HepG2 (cell line): Measurements from ENCODE around the gene PWP2. TPM values are rescaled to one million over a fixed set of nuclear protein-coding genes. Genes with fewer than 3 reads are reported as not detected.
"Not testable (repeated sequence)": the region's sequence is repeated elsewhere in the genome, so short reads cannot be mapped to it uniquely, and the experiment has no call there.

Source experiments
- ATAC-seq: fragments of 200-7000 bp; cut with Tn5 transposase; 3 replicates; pipeline ENCODE4 v1.9.1; 2020; ENCODE audit warnings: mild to moderate bottlenecking, moderate library complexity
- BruUV-seq: library from RNA; stranded (reverse); fragments of 400-500 nt; replicated peaks from 2 replicates; lab custom pipeline; 2021; lab: Mats Ljungman, UMichigan
- CTCF ChIA-PET: fragments of 300-600 bp; formaldehyde crosslinking; extraction: SDS; loops from one replicate; lab custom pipeline; 2021; ENCODE audit warnings: low total read pairs, inconsistent platforms, low intra/inter-chr PET ratio; lab: Yijun Ruan, JAX
- POLR2A ChIA-PET: fragments of 350-600 bp; sonication (Branson Sonifier 250); formaldehyde crosslinking; loops from one replicate; lab custom pipeline; 2020; ENCODE audit warnings: antibody characterized with exemption, inconsistent platforms; lab: Yijun Ruan, JAX
- DNase-seq: peaks from one replicate; pipeline ENCODE4 v3.0.0-alpha.2; 2015; ENCODE audit warnings: low spot score
- FAIRE-seq: peaks from 3 replicates; lab custom pipeline; 2011; peaks lifted over from hg19 to GRCh38; lab: Jason Lieb, UNC
- H2AFZ ChIP-seq: one replicate; pipeline ENCODE4 v1.6.1; 2011; ENCODE audit warnings: low read length, inconsistent platforms
- H3K27ac ChIP-seq: fragments of 300-600 bp; 3 replicates; pipeline ENCODE4 v1.8.0; 2011; ENCODE audit warnings: mixed run types, mild to moderate bottlenecking, mixed read lengths, low read length, inconsistent platforms; ENCODE audit not compliant: insufficient read depth; ENCODE audit errors: extremely low read length
- H3K27me3 ChIP-seq, 2 experiments: fragments of 200-600 bp in 1 of 2; 2 replicates in 1 of 2; 3 replicates in 1 of 2; pipeline versions ENCODE4 v1.6.0 to v1.8.0; 2011; ENCODE audit warnings: low read length in 2 of 2, mild to moderate bottlenecking in 2 of 2, moderate library complexity in 2 of 2, inconsistent platforms in 1 of 2; ENCODE audit not compliant: insufficient read depth in 2 of 2, control insufficient read depth in 1 of 2
- H3K36me3 ChIP-seq, 2 experiments: fragments of 200-600 bp in 1 of 2; replicated peaks in 1 of 2; 2 replicates in 1 of 2; 3 replicates in 1 of 2; pipeline versions ENCODE4 v1.5.1 to v1.8.0; 2011; ENCODE audit warnings: low read length in 2 of 2, inconsistent platforms in 1 of 2; ENCODE audit not compliant: insufficient read depth in 2 of 2, control insufficient read depth in 1 of 2
- H3K4me1 ChIP-seq: 2 replicates; pipeline ENCODE4 v1.5.1; 2012; ENCODE audit warnings: low read length, inconsistent platforms; ENCODE audit not compliant: insufficient read depth
- H3K4me2 ChIP-seq: 2 replicates; pipeline ENCODE4 v1.6.0; 2011; ENCODE audit warnings: low read depth, low read length, inconsistent platforms
- H3K4me3 ChIP-seq, 3 experiments: fragments of 200-600 bp in 1 of 3; sonication (generic), shearing (Covaris generic) in 1 of 3; replicated peaks in 1 of 3; 2 replicates each; pipeline ENCODE4 v1.5.1; 2011 to 2016; ENCODE audit warnings: low read length in 3 of 3, inconsistent platforms in 2 of 3, low read depth in 2 of 3, mild to moderate bottlenecking in 2 of 3, control low read depth in 1 of 3, mixed read lengths in 1 of 3; ENCODE audit not compliant: insufficient read depth in 1 of 3
- H3K79me2 ChIP-seq: one replicate; pipeline ENCODE4 v1.6.1; 2011; ENCODE audit warnings: low read length, inconsistent platforms; ENCODE audit not compliant: insufficient read depth
- H3K9ac ChIP-seq: 2 replicates; pipeline ENCODE4 v1.6.0; 2011; ENCODE audit warnings: mild to moderate bottlenecking, low read depth, low read length, inconsistent platforms; ENCODE audit not compliant: insufficient read depth
- H3K9me3 ChIP-seq: 2 replicates; pipeline ENCODE4 v1.5.1; 2012; ENCODE audit warnings: mild to moderate bottlenecking, low read length
- H4K20me1 ChIP-seq: 2 replicates; pipeline ENCODE4 v1.6.0; 2011; ENCODE audit warnings: inconsistent platforms, mild to moderate bottlenecking, low read length, moderate library complexity; ENCODE audit not compliant: insufficient read depth
- WGBS: methylation state at CpG from one replicate; pipeline ENCODE4 v1.1.6; 2017; ENCODE audit warnings: low lambda C conversion rate; 5-methylcytosine and 5-hydroxymethylcytosine counted together
- in situ Hi-C: cut with HindIII; loops from 2 replicates; pipeline ENCODE4 v1.10.0; 2017; ENCODE audit warnings: low pct_unique_long_range_greater_than_20kb; ENCODE audit not compliant: extremely low pct_ligation_motif_present
- intact Hi-C: fragments of 100-400 bp; cut with micrococcal nuclease; formaldehyde crosslinking; loops from one replicate; pipeline ENCODE4 v1.10.0; 2022; ENCODE audit not compliant: unreplicated experiment
- polyA plus RNA-seq, 8 experiments: library from polyadenylated mRNA; depleted of rRNA in 3 of 8; stranded (reverse) in 7 of 8; unstranded in 1 of 8; fragments of >200 nt; fragmentation: Illumina TruSeq in 4 of 8; extraction: Trizol in 4 of 8; gene quantifications; 2 replicates each; pipeline versions ENCODE4 v1.2.1 to v1.2.3, GENCODE V29; 2011 to 2016; ENCODE audit warnings: low read depth in 4 of 8, missing spikeins in 1 of 8, mixed read lengths in 1 of 8; ENCODE audit not compliant: insufficient read depth in 1 of 8
- total RNA-seq, 5 experiments: library from RNA; depleted of rRNA; stranded (reverse); fragments of >200 nt; fragmentation: Illumina TruSeq; extraction: Trizol; gene quantifications; 2 replicates each; pipeline ENCODE4 v1.2.3, GENCODE V29; 2016; ENCODE audit warnings: low read depth in 1 of 5

Gene PWP2
- total and polyA plus RNA-seq, 2 of the 13 experiments (the other 11 are each of a cell fraction or from before 2014, with no cell fraction given): 7.7 to 17.0 TPM

- FAIRE-seq, in situ Hi-C loops: not testable (repeated sequence)
- WGBS: no CpG with 5 or more reads among the region's 17 CpGs
Measured at GRCh38 chr21:44143380-44143779, 36.2 kb downstream of the PWP2 start.

GRCh38 chr21:44143996-44144395 is 36.8 kb downstream of the PWP2 start:
- WGBS: no CpG with 5 or more reads among the region's 8 CpGs
- not testable (repeated sequence) for FAIRE-seq

More at GRCh38 chr21:44143380-44143779, 36.2 kb downstream of the PWP2 start:
- ATAC-seq, H3K27me3 ChIP-seq, H2AFZ ChIP-seq, H3K9me3 ChIP-seq, CTCF ChIA-PET, POLR2A ChIA-PET, H3K27ac ChIP-seq, DNase-seq, H3K4me1 ChIP-seq, BruUV-seq, H3K4me2 ChIP-seq, intact Hi-C loops, H3K9ac ChIP-seq, H4K20me1 ChIP-seq, H3K4me3 ChIP-seq, H3K79me2 ChIP-seq, H3K36me3 ChIP-seq: not testable (repeated sequence)

GRCh38 chr21:44144784-44145602 is 37.8 kb downstream of the PWP2 start:
- H3K4me2 ChIP-seq, H3K4me1 ChIP-seq, H3K27ac ChIP-seq, H3K9ac ChIP-seq, H3K4me3 ChIP-seq, H2AFZ ChIP-seq, H3K9me3 ChIP-seq, DNase-seq, in situ Hi-C loops, POLR2A ChIA-PET, H4K20me1 ChIP-seq, H3K79me2 ChIP-seq, intact Hi-C loops, H3K27me3 ChIP-seq, ATAC-seq, H3K36me3 ChIP-seq, CTCF ChIA-PET, FAIRE-seq: not testable (repeated sequence)
- WGBS: no CpG with 5 or more reads among the region's 22 CpGs
- BruUV-seq: TSS peak; percentile 68

More at GRCh38 chr21:44143996-44144395, 36.8 kb downstream of the PWP2 start:
- CTCF ChIA-PET, H3K27ac ChIP-seq, H3K4me1 ChIP-seq, BruUV-seq, H2AFZ ChIP-seq, H3K9me3 ChIP-seq, DNase-seq, H3K27me3 ChIP-seq, H4K20me1 ChIP-seq, H3K9ac ChIP-seq, POLR2A ChIA-PET, ATAC-seq, H3K4me2 ChIP-seq, H3K79me2 ChIP-seq, H3K36me3 ChIP-seq, in situ Hi-C loops, intact Hi-C loops, H3K4me3 ChIP-seq: not testable (repeated sequence)

- DNase-seq, POLR2A ChIA-PET, H3K27me3 ChIP-seq, FAIRE-seq, H3K4me3 ChIP-seq, intact Hi-C loops, ATAC-seq, H3K9ac ChIP-seq, H3K4me1 ChIP-seq, in situ Hi-C loops, H3K36me3 ChIP-seq, H3K27ac ChIP-seq, H2AFZ ChIP-seq, H3K9me3 ChIP-seq, H3K4me2 ChIP-seq, BruUV-seq, H3K79me2 ChIP-seq, H4K20me1 ChIP-seq, CTCF ChIA-PET: not testable (repeated sequence)
- WGBS: no CpG with 5 or more reads among the region's 12 CpGs
Measured at GRCh38 chr21:44145616-44146015, 38.4 kb downstream of the PWP2 start.
